ENCODE data around the gene DIPK1A.

DIPK1A gene

GRCh38 chr1:92855236-92855635 lies 106.0 kb downstream of the DIPK1A start:
- H3K27me3 ChIP-seq (ENCODE audit: control insufficient read depth, insufficient read depth, low read length) = no peaks in the 10 kb centered on the region
- no peaks in the 10 kb centered on the region for H3K9me3 ChIP-seq (ENCODE audit: control insufficient read depth, insufficient read depth, low read length)
- WGBS (ENCODE audit: insufficient coverage, insufficient read length) = 100% methylated on average over 1 of the region's 4 CpGs
- H3K4me3 ChIP-seq (ENCODE audit: low read length) = no peak overlapping the region
- H3K4me1 ChIP-seq (ENCODE audit: control insufficient read depth, insufficient read depth, low read length) = no peaks in the 10 kb centered on the region
- no peak for DNase-seq (ENCODE audit: low read depth, low spot score)
- no peak overlapping the region for H3K27ac ChIP-seq (ENCODE audit: low read length)
- no peaks in the 10 kb centered on the region for H3K36me3 ChIP-seq (ENCODE audit: control insufficient read depth, insufficient read depth, low read length)

GRCh38 chr1:92854101-92854785 lies 107.0 kb downstream of the DIPK1A start:
- H3K27me3 ChIP-seq (ENCODE audit: control insufficient read depth, insufficient read depth, low read length) = no peaks in the 10 kb centered on the region
- H3K36me3 ChIP-seq (ENCODE audit: control insufficient read depth, insufficient read depth, low read length) = no peaks in the 10 kb centered on the region
- H3K4me1 ChIP-seq (ENCODE audit: control insufficient read depth, insufficient read depth, low read length) = no peaks in the 10 kb centered on the region
- DNase-seq (ENCODE audit: low read depth, low spot score) = no peak
- H3K27ac ChIP-seq (ENCODE audit: low read length) = no peak overlapping the region
- no peak overlapping the region for H3K4me3 ChIP-seq (ENCODE audit: low read length)
- no peaks in the 10 kb centered on the region for H3K9me3 ChIP-seq (ENCODE audit: control insufficient read depth, insufficient read depth, low read length)

DNA sequence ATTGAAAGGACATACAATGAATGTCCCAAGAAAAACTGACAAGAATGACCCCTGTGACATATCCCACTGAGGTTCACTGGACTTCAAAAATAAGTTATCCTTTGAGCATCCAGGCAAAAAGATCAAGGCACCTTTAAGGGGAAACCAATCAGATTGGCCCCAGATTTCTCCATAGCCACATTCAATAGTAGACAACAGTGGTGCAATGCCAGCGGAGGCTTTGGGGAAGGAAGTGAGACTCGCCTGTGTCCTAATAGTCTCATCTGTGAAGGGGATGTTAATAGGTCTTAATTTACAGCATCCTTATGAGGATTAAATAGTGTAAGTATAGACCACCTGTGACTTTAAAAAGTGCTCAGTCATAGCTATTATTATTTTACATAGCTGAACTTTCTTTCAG lies 108.0 kb downstream of the DIPK1A start:
- no peaks in the 10 kb centered on the region for H3K27me3 ChIP-seq (ENCODE audit: control insufficient read depth, insufficient read depth, low read length)
- no peaks in the 10 kb centered on the region for H3K4me1 ChIP-seq (ENCODE audit: control insufficient read depth, insufficient read depth, low read length)
- no peak overlapping the region for H3K4me3 ChIP-seq (ENCODE audit: low read length)
- no peaks in the 10 kb centered on the region for H3K9me3 ChIP-seq (ENCODE audit: control insufficient read depth, insufficient read depth, low read length)
- WGBS (ENCODE audit: insufficient coverage, insufficient read length) = no CpG with 5 or more reads among the region's 2 CpGs
- no peaks in the 10 kb centered on the region for H3K36me3 ChIP-seq (ENCODE audit: control insufficient read depth, insufficient read depth, low read length)
- no peak for DNase-seq (ENCODE audit: low read depth, low spot score)
- H3K27ac ChIP-seq (ENCODE audit: low read length) = no peak overlapping the region

- Histone ChIP-seq H3K4me1 (ENCODE audit: control insufficient read depth, insufficient read depth, low read length) (no peaks in the 10 kb centered on the region), H3K36me3 (ENCODE audit: control insufficient read depth, insufficient read depth, low read length) (no peaks in the 10 kb centered on the region), H3K27ac (ENCODE audit: low read length) (no peak overlapping the region), H3K27me3 (ENCODE audit: control insufficient read depth, insufficient read depth, low read length) (no peaks in the 10 kb centered on the region), H3K4me3 (ENCODE audit: low read length) (no peak overlapping the region), H3K9me3 (ENCODE audit: control insufficient read depth, insufficient read depth, low read length) (no peaks in the 10 kb centered on the region)
- no peak for DNase-seq (ENCODE audit: low read depth, low spot score)
- no CpG with 5 or more reads among the region's 2 CpGs for WGBS (ENCODE audit: insufficient coverage, insufficient read length)
Measured at GRCh38 chr1:92851729-92852128, 109.5 kb downstream of the DIPK1A start.

GRCh38 chr1:92850019-92850418 lies 111.2 kb downstream of the DIPK1A start:
- H3K4me3 ChIP-seq (ENCODE audit: low read length) = no peak overlapping the region
- no peaks in the 10 kb centered on the region for H3K4me1 ChIP-seq (ENCODE audit: control insufficient read depth, insufficient read depth, low read length)
- no CpG with 5 or more reads among the region's 3 CpGs for WGBS (ENCODE audit: insufficient coverage, insufficient read length)
- no peaks in the 10 kb centered on the region for H3K36me3 ChIP-seq (ENCODE audit: control insufficient read depth, insufficient read depth, low read length)
- H3K27ac ChIP-seq (ENCODE audit: low read length) = no peak overlapping the region
- DNase-seq (ENCODE audit: low read depth, low spot score) = no peak
- no peaks in the 10 kb centered on the region for H3K27me3 ChIP-seq (ENCODE audit: control insufficient read depth, insufficient read depth, low read length)
- H3K9me3 ChIP-seq (ENCODE audit: control insufficient read depth, insufficient read depth, low read length) = no peaks in the 10 kb centered on the region

DNA sequence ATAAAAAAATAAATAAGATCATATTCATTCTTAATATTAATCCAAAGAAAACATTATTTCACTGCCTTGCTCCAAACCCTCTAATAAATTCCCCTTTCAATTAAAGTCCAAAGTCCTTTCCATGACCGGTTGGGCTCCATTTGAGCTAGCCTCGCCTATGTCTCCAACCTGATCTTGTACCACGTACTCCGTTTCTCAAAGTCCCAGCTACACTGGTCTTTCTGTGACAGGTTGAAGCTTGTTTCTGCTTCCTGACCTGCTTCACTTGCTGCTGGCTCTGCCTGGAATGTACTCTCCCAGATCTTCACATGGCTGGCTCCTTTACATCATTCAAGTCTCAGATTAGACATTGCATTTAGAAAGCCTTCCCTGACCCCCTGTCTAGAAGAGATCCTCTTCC lies 113.1 kb downstream of the DIPK1A start:
- no CpG with 5 or more reads among the region's 4 CpGs for WGBS (ENCODE audit: insufficient coverage, insufficient read length)

DNA sequence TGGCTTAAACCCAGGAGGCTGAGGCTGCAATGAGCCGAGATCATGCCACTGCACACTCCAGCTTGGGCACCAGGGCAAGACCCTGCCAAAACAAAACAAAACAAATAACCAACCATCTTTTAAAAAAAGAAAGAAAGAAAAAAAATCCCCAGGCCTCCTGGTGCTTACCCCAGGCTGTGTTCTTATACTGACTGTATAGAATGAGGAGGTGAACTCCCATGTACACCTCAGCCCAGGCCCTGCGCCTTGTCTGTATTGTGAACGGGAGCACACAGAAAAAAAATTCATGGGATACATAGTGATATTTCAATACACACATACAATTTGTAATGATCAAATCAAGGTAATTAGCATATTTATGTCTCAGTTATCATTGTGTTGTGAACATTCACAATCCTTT lies 115.4 kb downstream of the DIPK1A start:
- Histone ChIP-seq H3K4me1 (ENCODE audit: control insufficient read depth, insufficient read depth, low read length) (no peaks in the 10 kb centered on the region), H3K9me3 (ENCODE audit: control insufficient read depth, insufficient read depth, low read length) (no peaks in the 10 kb centered on the region), H3K27me3 (ENCODE audit: control insufficient read depth, insufficient read depth, low read length) (no peaks in the 10 kb centered on the region), H3K27ac (ENCODE audit: low read length) (no peak overlapping the region), H3K36me3 (ENCODE audit: control insufficient read depth, insufficient read depth, low read length) (no peaks in the 10 kb centered on the region; the same call in 1 of the 2 replicates), H3K4me3 (ENCODE audit: low read length) (no peak overlapping the region)
- DNase-seq (ENCODE audit: low read depth, low spot score) = no peak
- WGBS (ENCODE audit: insufficient coverage, insufficient read length) = no CpG with 5 or more reads among the region's 3 CpGs

More for the DNA sequence above, 113.1 kb downstream of the DIPK1A start:
- H3K27ac ChIP-seq (ENCODE audit: low read length) = no peak overlapping the region
- no peaks in the 10 kb centered on the region for H3K27me3 ChIP-seq (ENCODE audit: control insufficient read depth, insufficient read depth, low read length)
- H3K9me3 ChIP-seq (ENCODE audit: control insufficient read depth, insufficient read depth, low read length) = no peaks in the 10 kb centered on the region
- DNase-seq (ENCODE audit: low read depth, low spot score) = no peak
- no peaks in the 10 kb centered on the region for H3K4me1 ChIP-seq (ENCODE audit: control insufficient read depth, insufficient read depth, low read length)
- H3K4me3 ChIP-seq (ENCODE audit: low read length) = no peak overlapping the region
- no peaks in the 10 kb centered on the region; the same call in 1 of the 2 replicates for H3K36me3 ChIP-seq (ENCODE audit: control insufficient read depth, insufficient read depth, low read length)

DNA sequence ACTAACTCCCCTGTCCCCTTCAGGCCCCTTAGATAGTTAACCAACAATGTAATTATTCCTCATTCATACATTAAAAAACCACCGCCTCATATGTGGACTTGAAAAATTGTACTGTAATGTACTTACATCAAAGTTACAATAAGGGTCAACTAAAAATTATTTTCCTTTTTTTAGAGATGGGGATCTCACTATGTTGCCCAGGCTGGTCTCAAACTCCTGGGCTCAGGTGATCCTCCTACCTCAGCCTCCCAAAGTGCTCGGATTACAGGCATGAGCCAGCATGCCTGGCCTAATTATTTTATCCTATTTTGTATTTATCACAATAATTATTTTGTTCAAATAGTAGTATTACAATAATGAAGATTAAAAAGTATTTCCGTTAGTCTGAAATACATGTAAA lies 116.8 kb downstream of the DIPK1A start:
- peaks cover 12% of the 10 kb centered on the region for H3K36me3 ChIP-seq (ENCODE audit: control insufficient read depth, insufficient read depth, low read length)
- H3K4me1 ChIP-seq (ENCODE audit: control insufficient read depth, insufficient read depth, low read length) = no peaks in the 10 kb centered on the region
- no CpG with 5 or more reads among the region's 3 CpGs for WGBS (ENCODE audit: insufficient coverage, insufficient read length)
- DNase-seq (ENCODE audit: low read depth, low spot score) = no peak
- H3K9me3 ChIP-seq (ENCODE audit: control insufficient read depth, insufficient read depth, low read length) = no peaks in the 10 kb centered on the region
- no peak overlapping the region for H3K27ac ChIP-seq (ENCODE audit: low read length)
- H3K4me3 ChIP-seq (ENCODE audit: low read length) = no peak overlapping the region
- H3K27me3 ChIP-seq (ENCODE audit: control insufficient read depth, insufficient read depth, low read length) = no peaks in the 10 kb centered on the region

GRCh38 chr1:92843429-92844352 lies 117.6 kb downstream of the DIPK1A start:
- no peaks in the 10 kb centered on the region for H3K4me1 ChIP-seq (ENCODE audit: control insufficient read depth, insufficient read depth, low read length)
- H3K9me3 ChIP-seq (ENCODE audit: control insufficient read depth, insufficient read depth, low read length) = no peaks in the 10 kb centered on the region
- DNase-seq (ENCODE audit: low read depth, low spot score) = no peak
- no peak overlapping the region for H3K27ac ChIP-seq (ENCODE audit: low read length)
- H3K36me3 ChIP-seq (ENCODE audit: control insufficient read depth, insufficient read depth, low read length) = peaks cover 18% of the 10 kb centered on the region
- no peaks in the 10 kb centered on the region for H3K27me3 ChIP-seq (ENCODE audit: control insufficient read depth, insufficient read depth, low read length)
- WGBS (ENCODE audit: insufficient coverage, insufficient read length) = no CpG with 5 or more reads among the region's 8 CpGs
- H3K4me3 ChIP-seq (ENCODE audit: low read length) = no peak overlapping the region

- no peak overlapping the region for H3K4me3 ChIP-seq (ENCODE audit: low read length)
- H3K27me3 ChIP-seq (ENCODE audit: control insufficient read depth, insufficient read depth, low read length) = no peaks in the 10 kb centered on the region
- H3K27ac ChIP-seq (ENCODE audit: low read length) = no peak overlapping the region
- no peaks in the 10 kb centered on the region for H3K4me1 ChIP-seq (ENCODE audit: control insufficient read depth, insufficient read depth, low read length)
- H3K36me3 ChIP-seq (ENCODE audit: control insufficient read depth, insufficient read depth, low read length) = peaks cover 18% of the 10 kb centered on the region
- H3K9me3 ChIP-seq (ENCODE audit: control insufficient read depth, insufficient read depth, low read length) = no peaks in the 10 kb centered on the region
- WGBS (ENCODE audit: insufficient coverage, insufficient read length) = no CpG with 5 or more reads among the region's 2 CpGs
- no peak for DNase-seq (ENCODE audit: low read depth, low spot score)
Measured at GRCh38 chr1:92843046-92843423, 118.2 kb downstream of the DIPK1A start.

Measured in iPS DF 6.9 (cell line).